Left lobe of liver (tissue), 2 donors: ENCODE results near the gene AOC1. TPM values are rescaled to one million over a fixed set of nuclear protein-coding genes. Genes with fewer than 3 reads are reported as not detected.

ENCODE experiments used
- ATAC-seq: fragments of 200-7000 bp; cut with Tn5 transposase; one replicate; pipeline ENCODE4 v1.9.1; 2020; ENCODE audit warnings: mild to moderate bottlenecking, moderate library complexity
- DNase-seq: peaks from one replicate; pipeline ENCODE4 v3.0.0-alpha.2; 2020; ENCODE audit warnings: low spot score
- total RNA-seq: library from RNA; stranded (reverse); gene quantifications from one replicate; pipeline ENCODE4 v1.2.1, GENCODE V29; 2021
- donor health status: DM: no; HTN: no; CAD: no; lungs with moderate emphysema.
- donor health status: DM: no; HTN: yes; CAD: no.

Gene AOC1
- total RNA-seq, 1 donor from 2014 or later: 18.9 TPM

DNA sequence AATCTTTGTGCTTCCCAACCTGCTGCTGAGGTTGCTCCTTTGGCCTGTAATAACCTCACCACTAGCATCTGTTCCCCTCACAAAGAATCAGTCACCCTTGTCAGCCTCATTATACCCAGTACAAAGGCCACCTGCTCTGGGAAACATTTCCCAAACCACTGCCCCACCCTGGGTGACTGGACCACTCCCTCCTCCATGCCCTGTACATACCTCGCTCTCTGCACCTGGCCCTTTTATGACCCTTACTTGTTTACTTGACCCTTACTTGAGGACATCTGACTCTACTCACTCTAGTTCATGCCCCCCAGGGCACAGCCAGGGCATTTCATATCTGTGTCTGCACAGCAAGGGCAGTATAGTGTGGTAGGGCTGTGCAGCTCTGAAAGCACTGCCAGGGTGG lies 21.4 kb upstream of the AOC1 start:
- ATAC-seq (peak; percentile 69), DNase-seq (peak; percentile 62)

DNA sequence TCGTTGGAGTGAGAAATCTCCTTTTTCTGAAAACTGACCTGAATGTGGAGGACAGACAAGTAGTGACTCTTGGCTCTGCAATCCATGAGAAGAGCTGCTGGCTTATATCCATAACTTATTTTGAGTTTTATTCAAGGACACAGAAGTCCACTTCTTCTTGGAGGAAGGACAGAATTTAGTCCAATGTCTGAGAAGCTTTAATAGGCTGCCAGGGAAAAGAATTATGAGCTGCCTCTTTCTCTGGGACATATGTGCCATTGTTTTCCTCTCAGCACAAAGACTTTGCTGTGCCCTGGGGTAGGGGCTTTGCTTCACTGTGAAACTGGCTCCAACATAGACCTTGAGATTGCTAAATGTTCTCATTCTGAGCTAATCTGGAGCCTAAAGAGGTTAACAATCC lies 20.5 kb upstream of the AOC1 start:
- no peak for ATAC-seq

DNA sequence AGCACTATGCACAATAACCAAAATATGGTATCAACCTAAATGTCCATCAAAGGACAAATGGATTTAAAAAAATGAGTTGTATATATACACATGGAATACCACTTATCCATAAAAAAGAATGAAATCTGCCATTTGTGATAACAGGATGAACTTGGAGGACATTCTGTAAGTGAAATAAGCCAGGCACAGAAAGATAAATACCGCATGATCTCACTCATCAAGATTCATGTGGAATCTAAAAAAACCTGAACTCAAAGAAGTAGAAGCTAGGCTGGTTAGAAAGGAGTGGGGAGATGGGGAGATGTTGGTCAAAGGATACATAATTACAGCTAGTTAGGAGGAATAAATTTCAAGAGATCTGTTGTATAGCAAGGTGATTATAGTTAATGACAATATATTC lies 17.3 kb upstream of the AOC1 start:
- no peak for ATAC-seq
- DNase-seq: no peak

More for the DNA sequence above, 20.5 kb upstream of the AOC1 start:
- DNase-seq: no peak

DNA sequence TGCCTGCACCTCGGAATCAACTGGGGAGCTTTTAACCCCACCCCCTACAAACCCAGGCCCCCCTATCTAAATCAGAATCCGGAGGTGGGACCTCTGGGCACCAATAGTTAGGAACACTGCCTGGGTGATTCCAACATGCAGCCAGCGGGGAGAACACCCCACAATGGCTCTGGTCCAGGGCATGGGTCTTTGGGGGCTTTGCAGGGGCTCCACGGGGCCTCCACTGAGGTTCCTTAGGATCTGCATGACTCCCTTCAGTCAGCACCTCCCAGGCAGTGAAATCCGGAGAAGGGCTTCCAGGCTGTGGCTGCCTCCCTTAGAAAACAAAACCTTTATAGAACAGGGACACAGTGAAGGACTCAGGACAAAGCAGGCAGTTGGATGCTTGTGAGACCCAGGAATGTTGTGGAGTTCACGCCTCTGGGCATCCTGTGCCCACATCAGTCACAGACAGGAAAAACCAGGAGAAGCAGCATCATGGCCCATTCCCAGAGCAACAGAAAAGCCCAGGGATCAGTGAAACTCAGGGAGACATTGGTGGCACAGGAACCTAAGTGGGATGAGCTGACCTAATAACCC lies 16.5 kb upstream of the AOC1 start:
- no peak for ATAC-seq
- DNase-seq: no peak

DNA sequence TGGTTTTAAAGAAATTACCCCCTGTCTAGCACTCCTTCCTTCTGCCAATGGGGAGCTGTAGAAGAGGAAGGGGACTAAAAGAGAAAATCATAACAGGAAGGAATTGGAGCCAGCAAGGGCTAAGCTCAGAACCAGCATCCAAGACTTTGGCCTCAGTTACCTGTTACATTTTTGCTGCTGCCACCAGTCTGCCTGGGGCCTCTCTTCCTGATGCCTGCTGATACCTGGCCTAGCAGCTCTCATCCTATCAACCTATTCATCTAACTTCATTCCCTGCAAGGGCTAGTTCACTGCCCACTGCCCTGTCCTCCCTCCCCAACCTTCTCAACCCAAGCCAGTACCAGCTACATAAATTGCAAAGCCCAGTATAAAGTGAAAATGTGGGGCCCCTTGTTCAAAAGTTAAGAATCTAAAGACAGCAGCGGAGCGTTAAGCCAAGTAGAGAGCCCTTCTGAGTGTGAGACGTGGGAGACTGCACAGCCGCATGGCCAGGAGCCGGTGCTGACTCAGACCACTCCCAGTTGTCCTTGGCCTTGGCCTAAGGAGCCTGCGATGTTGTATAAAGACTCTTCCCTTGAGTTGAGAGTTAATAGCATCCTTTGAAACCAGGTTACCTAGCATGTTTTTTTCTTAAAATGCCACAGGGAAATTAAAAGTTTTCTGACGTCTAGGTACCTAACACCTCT lies 13.2 kb upstream of the AOC1 start:
- no peak for ATAC-seq
- no peak for DNase-seq

DNA sequence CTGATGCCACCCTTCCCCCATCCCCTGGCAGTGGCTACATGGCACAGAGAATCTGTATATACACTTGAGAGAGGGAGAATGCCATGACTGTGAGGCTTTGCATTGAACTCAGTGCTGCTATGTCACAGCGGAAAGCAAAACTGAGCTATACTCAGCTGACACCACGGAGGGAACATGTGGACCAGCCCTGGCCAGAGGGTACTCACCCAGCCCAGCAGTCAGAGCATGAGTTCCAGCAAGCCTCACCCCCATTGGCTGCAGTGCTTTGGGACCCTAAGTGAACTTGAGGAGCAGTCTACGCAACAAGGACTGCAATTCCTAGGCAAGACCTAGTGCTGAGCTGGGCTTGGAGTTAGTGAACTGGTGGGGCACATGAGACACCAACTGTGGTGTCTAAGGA lies 10.3 kb upstream of the AOC1 start:
- DNase-seq (no peak), ATAC-seq (no peak)

DNA sequence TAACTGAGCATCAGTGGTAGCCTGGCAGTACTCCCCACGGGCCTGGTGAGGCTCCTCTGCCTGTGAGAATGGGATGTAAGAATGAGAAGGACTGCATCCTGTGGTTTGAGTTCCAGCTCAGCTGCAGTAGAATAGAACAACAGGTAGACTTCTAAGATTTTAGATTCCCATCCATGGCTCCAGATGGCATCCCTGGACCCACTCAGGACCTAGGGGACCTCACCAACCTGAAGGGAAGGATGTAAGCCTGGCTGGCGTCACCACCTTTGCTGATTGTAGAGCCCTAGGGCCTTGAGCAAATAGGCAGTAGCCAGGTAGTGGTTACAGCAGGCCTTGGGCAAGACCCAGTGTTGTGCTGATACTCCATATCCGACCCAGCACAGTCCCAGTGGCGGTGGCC lies 9.6 kb upstream of the AOC1 start:
- DNase-seq (no peak), ATAC-seq (no peak)

DNA sequence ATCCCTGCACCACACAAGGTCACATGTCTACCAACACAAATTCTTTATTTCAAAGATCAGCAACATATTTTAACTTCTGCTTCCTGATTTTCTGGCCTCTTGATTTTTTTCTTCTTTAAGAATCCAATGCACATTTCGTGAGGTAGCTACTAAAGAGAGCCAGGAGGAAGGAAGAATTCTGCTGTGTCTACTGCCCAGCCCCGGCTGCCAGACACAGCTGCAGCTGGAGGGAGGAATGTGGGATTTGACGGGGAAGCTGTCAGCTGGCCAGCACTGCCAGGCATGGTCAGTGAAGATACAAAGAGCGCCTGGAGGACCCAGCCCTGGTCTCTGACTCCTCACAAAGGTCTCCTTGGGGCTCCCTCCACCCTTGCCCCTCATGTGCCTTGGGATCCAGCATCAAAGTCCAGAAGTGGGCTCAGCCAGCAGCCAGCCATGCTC lies 6.9 kb upstream of the AOC1 start:
- ATAC-seq: no peak
- no peak for DNase-seq

DNA sequence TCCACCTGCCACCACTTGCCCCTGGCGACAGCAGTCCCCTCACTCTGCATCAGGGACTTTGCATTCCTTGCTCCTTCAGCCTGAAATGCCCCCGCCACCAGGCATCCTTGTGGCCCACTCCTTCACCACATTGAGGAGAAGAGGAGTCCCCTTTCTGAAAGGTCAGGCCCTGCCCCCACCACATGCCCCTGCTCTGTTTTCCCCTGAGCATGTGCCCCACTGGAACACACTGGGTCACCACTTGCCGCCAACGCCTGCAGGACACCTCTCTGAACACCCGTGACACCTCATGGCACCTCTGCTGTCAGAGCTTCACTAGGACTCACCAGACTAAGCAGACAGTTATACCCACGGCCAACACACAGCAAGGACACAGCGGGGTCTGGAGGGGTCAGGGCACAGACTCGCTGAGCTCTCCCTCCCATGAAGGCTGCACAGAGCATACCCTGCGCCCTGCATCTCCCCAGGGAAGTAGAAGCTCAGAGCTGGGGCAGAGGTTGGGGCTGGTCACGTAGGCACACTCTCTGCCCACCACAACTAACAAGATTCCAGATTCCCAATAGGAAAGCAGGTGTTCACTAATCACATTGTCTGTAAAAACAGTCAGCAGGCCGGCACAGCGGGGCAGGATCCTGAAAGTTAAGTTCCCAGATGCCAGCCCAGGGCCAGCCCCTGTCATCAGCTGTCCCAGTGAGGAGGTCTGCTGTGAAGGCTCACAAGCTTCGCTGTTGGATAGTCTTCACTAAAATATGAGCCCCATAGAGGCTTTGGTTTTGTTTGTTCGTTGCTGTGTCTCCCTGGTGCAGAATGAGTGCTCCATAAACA lies 5.8 kb upstream of the AOC1 start:
- DNase-seq: no peak
- ATAC-seq: no peak

DNA sequence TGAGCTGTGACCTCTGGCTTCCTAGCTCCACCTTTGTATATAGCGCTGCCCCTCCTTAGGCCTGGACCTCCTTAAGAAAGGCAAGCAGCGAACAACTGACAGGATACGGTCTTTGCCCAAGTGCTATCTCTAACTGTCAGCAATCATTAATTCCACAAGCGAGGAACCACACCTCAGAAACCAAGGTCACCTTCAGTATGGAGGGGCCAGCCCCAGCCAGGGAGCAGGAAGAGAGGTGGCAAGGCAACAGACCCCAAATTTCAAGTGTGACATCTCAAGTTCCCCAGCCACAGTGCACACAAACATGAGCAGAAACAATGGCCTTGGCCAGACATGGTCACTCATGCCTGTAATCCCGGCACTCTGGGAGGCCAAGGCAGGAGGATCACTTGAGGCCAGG lies 4.8 kb upstream of the AOC1 start:
- DNase-seq (no peak), ATAC-seq (no peak)

DNA sequence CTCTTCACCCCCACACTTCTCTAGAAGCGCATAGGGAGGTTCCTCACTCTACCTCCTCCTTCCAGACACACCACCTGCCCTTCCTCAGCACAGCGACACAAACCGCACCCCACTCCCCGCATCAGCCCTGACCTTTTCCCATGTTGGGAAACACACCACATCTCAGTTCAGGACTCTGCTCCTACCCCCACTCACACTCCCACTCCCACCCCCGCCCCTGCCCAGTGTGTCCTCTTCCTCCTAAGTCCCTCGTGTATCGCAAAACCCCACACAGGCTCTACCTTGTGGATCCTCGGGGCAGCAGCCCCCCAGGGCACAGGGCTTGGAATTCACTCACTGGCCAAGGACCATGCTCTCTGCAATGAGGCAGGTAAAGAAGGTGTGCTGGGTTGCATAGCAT lies 4.2 kb upstream of the AOC1 start:
- ATAC-seq: no peak
- no peak for DNase-seq

DNA sequence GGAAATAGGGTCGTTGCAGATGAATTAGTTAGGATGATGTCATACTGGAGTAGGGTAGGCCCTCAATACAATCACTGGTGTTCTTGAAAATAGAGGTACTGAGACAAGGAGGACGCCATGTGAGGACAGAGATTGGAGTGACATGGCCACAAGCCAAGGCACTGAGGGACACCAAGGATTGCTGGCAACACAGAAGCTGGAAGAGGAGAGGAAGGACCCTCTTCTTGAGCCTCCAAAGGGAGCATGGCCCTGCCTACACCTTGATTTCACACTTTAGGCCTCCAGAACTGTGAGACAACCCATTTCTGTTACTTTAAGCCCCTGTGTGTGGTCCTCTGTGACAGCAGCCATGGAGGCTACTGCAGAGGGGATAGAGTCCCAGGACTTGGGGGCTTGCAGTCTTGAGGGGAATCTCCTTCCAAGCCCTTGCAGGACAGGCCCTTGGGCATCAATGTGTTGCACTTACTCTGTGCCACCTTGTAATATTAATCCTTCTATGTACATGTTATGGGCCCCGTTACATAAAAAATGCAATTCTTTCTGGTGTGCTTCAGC lies 3.7 kb upstream of the AOC1 start:
- ATAC-seq: no peak
- no peak for DNase-seq

DNA sequence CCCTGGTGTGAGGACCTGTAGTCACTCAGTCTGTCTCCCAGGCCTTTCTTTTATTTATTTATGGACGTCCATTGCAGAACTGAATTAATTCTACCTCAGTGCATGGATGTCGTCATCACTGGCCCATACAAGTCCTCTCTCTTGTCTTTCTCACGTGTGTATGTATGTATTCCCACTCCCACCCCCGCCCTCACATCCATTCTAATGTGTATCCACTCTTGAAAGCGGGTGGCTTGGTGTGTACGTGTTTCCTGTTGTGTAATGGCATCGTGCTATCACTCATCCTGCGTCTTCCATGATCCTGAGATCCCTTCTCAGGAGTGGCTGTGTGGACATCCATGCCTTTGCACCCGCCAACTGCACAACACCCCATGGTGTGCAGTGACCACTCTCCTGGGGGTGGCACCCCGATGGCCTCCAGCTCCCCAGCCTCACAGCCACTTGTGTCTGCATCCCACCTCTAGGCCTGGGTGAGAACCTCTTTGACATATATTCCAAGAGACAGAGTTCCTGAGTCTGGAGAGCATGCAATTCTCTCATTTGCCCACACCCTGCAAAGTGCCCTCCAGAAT lies 3.0 kb upstream of the AOC1 start:
- ATAC-seq (no peak), DNase-seq (no peak)

DNA sequence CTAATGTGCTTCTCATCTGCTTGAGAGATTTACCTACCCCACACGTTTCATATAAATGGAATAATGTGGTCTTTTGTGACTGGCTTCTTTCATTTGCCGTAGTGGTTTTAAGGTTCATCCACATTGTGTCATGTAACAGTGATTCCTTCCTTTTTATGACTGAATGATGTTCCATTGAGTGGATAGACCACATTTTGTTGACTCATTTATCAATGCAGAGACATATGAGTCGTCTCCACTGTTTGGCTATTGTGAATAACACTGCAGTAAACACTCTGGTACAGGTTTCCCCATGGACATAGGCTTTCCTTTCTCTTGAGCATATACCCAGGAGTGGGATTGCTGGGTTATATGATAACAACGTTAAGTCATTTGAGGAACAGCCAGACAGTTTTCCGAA lies 2.0 kb upstream of the AOC1 start:
- ATAC-seq: no peak
- no peak for DNase-seq

DNA sequence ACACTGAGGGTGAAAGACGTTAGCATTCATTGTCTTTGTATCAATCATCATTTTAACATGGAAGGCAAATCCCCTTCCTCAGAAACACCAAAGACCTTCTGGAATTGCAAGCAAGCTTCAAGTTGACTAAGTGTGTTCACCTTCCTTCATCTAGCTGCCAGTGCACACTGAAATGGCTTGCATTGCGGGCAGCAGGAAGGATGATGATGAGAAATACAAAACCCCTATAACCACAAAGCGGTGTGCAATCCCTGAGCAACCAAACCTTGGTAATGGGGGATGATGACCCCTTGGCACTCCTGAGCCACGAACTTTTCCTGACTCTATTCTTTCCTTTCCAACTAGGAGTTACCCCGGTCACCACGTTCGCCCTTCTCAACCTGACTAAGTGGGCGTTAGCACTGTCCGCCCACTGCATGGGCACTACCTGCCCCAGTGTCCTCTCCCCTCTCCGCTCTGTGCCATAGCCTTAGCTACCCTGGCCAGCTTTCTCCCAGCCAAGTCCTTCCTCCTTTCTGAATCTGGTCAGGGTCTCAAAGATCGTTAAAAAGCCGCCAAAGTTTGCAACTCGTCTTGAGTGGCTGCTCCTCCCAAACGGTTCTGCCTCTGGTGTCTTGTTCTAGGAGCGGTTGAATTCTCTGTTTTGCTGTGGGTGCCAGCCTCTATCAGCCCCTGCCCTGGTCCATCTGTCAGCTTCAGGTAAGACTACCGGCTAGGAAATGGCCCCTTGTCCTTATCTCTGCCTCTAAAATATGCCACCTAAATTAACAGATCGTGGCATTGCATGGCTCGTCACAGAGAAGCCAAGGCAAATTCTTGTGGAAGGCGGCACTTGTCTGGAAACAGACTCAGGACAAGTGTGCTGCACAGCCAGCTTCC lies 586 bp upstream of the AOC1 start:
- DNase-seq (no peak), ATAC-seq (no peak)

DNA sequence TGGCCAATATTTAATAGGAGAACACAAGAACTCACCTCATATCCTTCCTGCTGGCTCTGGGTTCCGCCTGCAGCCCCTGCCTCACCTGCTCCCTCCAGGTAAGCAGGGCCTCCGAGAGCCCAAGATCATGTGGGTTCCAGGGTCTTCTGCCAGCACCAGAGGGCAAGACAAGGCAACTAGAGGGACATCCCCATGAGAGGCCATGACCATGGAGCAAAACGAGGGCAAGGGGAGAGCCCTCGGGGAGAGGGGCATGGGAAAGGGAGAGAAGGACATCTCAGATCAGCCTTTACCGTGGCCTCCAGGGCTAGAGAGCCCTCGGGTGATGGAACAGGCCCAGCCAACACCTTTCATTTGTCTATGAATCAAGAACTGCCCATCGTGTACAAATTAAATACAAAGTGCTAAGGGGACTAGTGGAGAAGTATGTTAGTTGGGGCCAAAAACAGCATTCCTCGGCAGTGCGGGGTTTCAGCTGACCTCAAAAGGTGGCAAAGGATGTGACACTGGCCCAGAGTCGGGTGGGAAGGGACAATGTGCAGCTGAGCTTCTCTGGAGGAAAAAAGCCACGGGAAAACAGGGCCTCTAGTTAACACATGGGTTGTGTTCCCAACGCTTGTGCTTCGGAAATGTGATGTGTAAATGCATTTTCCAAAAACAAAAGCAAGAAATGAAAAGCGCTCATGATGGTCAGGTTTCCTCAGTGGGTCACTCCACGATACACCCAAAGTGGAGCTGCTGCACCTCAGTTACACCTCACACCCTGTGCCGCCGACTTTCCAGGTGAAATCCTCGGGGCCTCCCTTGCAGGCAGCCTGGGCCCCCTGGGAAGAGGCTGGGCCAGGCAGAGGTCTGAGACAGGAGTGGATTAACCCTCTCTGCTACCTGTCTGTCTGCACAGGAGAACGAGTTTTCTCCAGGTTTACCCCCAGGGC lies 2.0 kb downstream of the AOC1 start:
- DNase-seq (peak; percentile 27), ATAC-seq (no peak)

DNA sequence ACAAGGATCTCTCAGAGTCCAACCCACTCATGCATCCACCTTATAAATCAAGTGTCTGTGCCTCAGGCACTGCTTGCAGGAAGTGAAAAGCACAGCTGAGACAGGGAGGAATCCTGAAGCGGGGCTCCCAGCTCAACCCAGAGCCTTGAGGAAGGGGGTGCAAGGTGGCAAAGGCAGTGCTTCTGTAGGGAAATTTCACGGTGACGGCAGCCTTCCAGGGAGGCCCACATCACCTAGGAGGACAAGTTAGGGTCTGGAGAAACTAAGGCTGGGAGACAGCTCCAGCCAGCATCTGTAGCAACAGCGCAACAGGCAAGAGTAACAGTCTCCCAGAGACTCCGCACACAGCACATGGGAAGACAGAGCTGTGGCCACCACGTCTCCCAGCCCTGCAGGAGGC lies 2.7 kb downstream of the AOC1 start:
- no peak for ATAC-seq
- peak; percentile 29 for DNase-seq

DNA sequence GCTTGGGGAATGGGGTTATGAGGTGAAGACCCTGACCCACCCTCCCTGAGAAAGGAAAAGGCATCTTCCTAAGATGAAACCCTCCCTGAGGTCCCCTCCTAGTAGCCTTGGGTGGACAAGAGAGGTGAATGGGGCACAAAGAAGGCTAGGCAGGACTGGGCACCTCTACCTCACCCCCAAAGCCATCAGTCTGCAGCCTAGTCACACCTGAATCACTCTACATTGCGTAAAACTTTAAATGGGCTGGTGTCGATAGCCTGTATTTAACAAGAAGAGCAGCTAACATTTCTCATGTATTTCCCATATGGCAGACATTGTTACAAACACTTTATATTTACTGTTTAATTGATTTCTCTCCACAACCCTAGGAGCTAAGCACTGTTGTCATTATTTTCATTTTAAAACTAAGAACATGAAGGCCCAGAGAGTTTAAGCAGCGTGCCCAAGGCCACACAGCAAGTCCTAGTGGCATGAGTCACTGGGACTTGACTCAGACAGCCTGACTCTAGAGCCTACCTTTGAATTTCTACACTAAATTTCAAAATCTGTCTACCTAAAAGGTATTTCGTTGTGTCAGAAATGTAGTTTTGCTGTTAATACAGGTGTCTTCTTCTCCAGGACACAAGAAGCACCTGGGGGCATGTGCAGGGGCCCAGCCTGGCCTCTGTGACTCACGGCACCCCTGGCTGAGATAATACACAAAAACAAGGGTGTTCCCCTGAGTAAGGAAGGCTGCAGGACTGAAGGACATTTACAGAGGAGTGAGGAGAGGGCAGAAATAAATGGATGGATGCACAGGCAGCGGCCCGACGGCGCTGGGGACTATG lies 3.4 kb downstream of the AOC1 start:
- no peak for DNase-seq

More for the DNA sequence above, 3.4 kb downstream of the AOC1 start:
- ATAC-seq: no peak
